ENCODE results near the gene ADH1C. TPM values are rescaled to one million over a fixed set of nuclear protein-coding genes. Genes with fewer than 3 reads are reported as not detected.

Gene ADH1C
- total and polyA plus RNA-seq, 3 experiments from 2014 or later = not detected

GRCh38 chr4:99310389-99310788 lies 42.2 kb downstream of the ADH1C start:
- H3K4me1 ChIP-seq (ENCODE audit: insufficient read depth, low read length) = no peaks in the 10 kb centered on the region
- ChIA-PET CTCF (no interaction called here), POLR2A (no interaction called here)
- no peaks in the 10 kb centered on the region for H3K9me3 ChIP-seq (ENCODE audit: low read length)
- no peaks in the 10 kb centered on the region for H3K36me3 ChIP-seq (ENCODE audit: insufficient read depth, low read length)
- Mint-ChIP-seq H3K4me1 (no peaks in the 10 kb centered on the region), H3K27ac (no peak overlapping the region), H3K4me3 (no peak overlapping the region), H3K27me3 (peaks cover 0 to 4% of the 10 kb centered on the region in 2 donors), H3K36me3 (no peaks in the 10 kb centered on the region), H3K9me3 (no peaks in the 10 kb centered on the region)
- no peaks in the 10 kb centered on the region for H3K27me3 ChIP-seq (ENCODE audit: insufficient read depth, low read length, poor library complexity, severe bottlenecking)
- no peak overlapping the region for H3K4me3 ChIP-seq (ENCODE audit: low read length)
- H3K27ac ChIP-seq (ENCODE audit: low read depth, low read length) = no peak overlapping the region
- no peak for DNase-seq

- no peak overlapping the region for H3K4me3 ChIP-seq (ENCODE audit: low read length)
- ChIA-PET CTCF (no interaction called here), POLR2A (interaction anchor here (0.6 kb wide), 1 partner anchor 449 kb away, joined by 3 read pairs; no protein-coding TSS in a partner anchor)
- peaks cover 0 to 8% (median 5%) of the 10 kb centered on the region in 5 donors for H3K9me3 Mint-ChIP-seq
- no peaks in the 10 kb centered on the region for H3K4me1 ChIP-seq (ENCODE audit: insufficient read depth, low read length)
- H3K9me3 ChIP-seq (ENCODE audit: low read length) = no peaks in the 10 kb centered on the region
- DNase-seq = no peak
- no peaks in the 10 kb centered on the region for H3K4me1 Mint-ChIP-seq
- no peaks in the 10 kb centered on the region for H3K36me3 ChIP-seq (ENCODE audit: insufficient read depth, low read length)
- H3K27me3 ChIP-seq (ENCODE audit: insufficient read depth, low read length, poor library complexity, severe bottlenecking) = no peaks in the 10 kb centered on the region
- peaks cover 0 to 4% of the 10 kb centered on the region in 2 donors for H3K27me3 Mint-ChIP-seq
- H3K4me3 Mint-ChIP-seq = no peak overlapping the region
- no peak overlapping the region for H3K27ac Mint-ChIP-seq
- no peaks in the 10 kb centered on the region for H3K36me3 Mint-ChIP-seq
- no peak overlapping the region for H3K27ac ChIP-seq (ENCODE audit: low read depth, low read length)
Measured at GRCh38 chr4:99305638-99306400, 46.7 kb downstream of the ADH1C start.

GRCh38 chr4:99301376-99302164 lies 51.0 kb downstream of the ADH1C start:
- Mint-ChIP-seq H3K9me3 (peaks cover 4 to 18% (median 13%) of the 10 kb centered on the region in 5 donors), H3K27me3 (no peaks in the 10 kb centered on the region), H3K4me1 (no peaks in the 10 kb centered on the region), H3K27ac (no peak overlapping the region), H3K36me3 (no peaks in the 10 kb centered on the region), H3K4me3 (no peak overlapping the region)
- no peak for DNase-seq
- Histone ChIP-seq H3K27ac (ENCODE audit: low read depth, low read length) (no peak overlapping the region), H3K36me3 (ENCODE audit: insufficient read depth, low read length) (no peaks in the 10 kb centered on the region), H3K4me1 (ENCODE audit: insufficient read depth, low read length) (no peaks in the 10 kb centered on the region), H3K4me3 (ENCODE audit: low read length) (no peak overlapping the region), H3K27me3 (ENCODE audit: insufficient read depth, low read length, poor library complexity, severe bottlenecking) (no peaks in the 10 kb centered on the region), H3K9me3 (ENCODE audit: low read length) (no peaks in the 10 kb centered on the region)
- CTCF ChIA-PET = no interaction called here
- POLR2A ChIA-PET = no interaction called here

- no peaks in the 10 kb centered on the region for H3K9me3 ChIP-seq (ENCODE audit: low read length)
- ChIA-PET POLR2A (no interaction called here), CTCF (no interaction called here)
- Mint-ChIP-seq H3K4me1 (no peaks in the 10 kb centered on the region), H3K27ac (no peak overlapping the region), H3K9me3 (peaks cover 4 to 21% (median 13%) of the 10 kb centered on the region in 5 donors), H3K4me3 (no peak overlapping the region), H3K27me3 (no peaks in the 10 kb centered on the region), H3K36me3 (no peaks in the 10 kb centered on the region)
- DNase-seq = no peak
- no peak overlapping the region for H3K4me3 ChIP-seq (ENCODE audit: low read length)
- no peaks in the 10 kb centered on the region for H3K36me3 ChIP-seq (ENCODE audit: insufficient read depth, low read length)
- no peaks in the 10 kb centered on the region for H3K27me3 ChIP-seq (ENCODE audit: insufficient read depth, low read length, poor library complexity, severe bottlenecking)
- no peak overlapping the region for H3K27ac ChIP-seq (ENCODE audit: low read depth, low read length)
- no peaks in the 10 kb centered on the region for H3K4me1 ChIP-seq (ENCODE audit: insufficient read depth, low read length)
Measured at GRCh38 chr4:99300934-99301333, 51.6 kb downstream of the ADH1C start.

GRCh38 chr4:99293357-99293756 lies 59.2 kb downstream of the ADH1C start:
- Histone ChIP-seq H3K9me3 (ENCODE audit: low read length) (no peaks in the 10 kb centered on the region), H3K4me3 (ENCODE audit: low read length) (no peak overlapping the region), H3K27me3 (ENCODE audit: insufficient read depth, low read length, poor library complexity, severe bottlenecking) (no peaks in the 10 kb centered on the region), H3K4me1 (ENCODE audit: insufficient read depth, low read length) (no peaks in the 10 kb centered on the region), H3K36me3 (ENCODE audit: insufficient read depth, low read length) (no peaks in the 10 kb centered on the region), H3K27ac (ENCODE audit: low read depth, low read length) (no peak overlapping the region)
- CTCF ChIA-PET = no interaction called here
- H3K4me1 Mint-ChIP-seq = no peaks in the 10 kb centered on the region
- no peak overlapping the region for H3K27ac Mint-ChIP-seq
- peaks cover 0 to 4% (median 0%) of the 10 kb centered on the region in 3 donors for H3K36me3 Mint-ChIP-seq
- peaks cover 9 to 31% (median 16%) of the 10 kb centered on the region in 5 donors for H3K9me3 Mint-ChIP-seq
- POLR2A ChIA-PET = no interaction called here
- DNase-seq = no peak
- no peak overlapping the region for H3K4me3 Mint-ChIP-seq
- peaks cover 5 to 20% of the 10 kb centered on the region in 2 donors for H3K27me3 Mint-ChIP-seq

GRCh38 chr4:99290848-99291786 lies 61.4 kb downstream of the ADH1C start, which contains the start of gene ADH1A:
Gene ADH1A (minus strand): TSS chr4:99290985. CDS start chr4:99290914, 71 bp downstream.
- no peak for DNase-seq
- Mint-ChIP-seq H3K9me3 (peaks cover 4 to 25% (median 12%) of the 10 kb centered on the region in 5 donors), H3K36me3 (peaks cover 0 to 4% (median 0%) of the 10 kb centered on the region in 3 donors)

More at GRCh38 chr4:99290848-99291786, 61.4 kb downstream of the ADH1C start, which contains the start of gene ADH1A:
- Histone ChIP-seq H3K4me3 (ENCODE audit: low read length) (no peak within 1 kb of the TSS), H3K27me3 (ENCODE audit: insufficient read depth, low read length, poor library complexity, severe bottlenecking) (no peaks in the 10 kb centered on the region), H3K9me3 (ENCODE audit: low read length) (no peaks in the 10 kb centered on the region), H3K36me3 (ENCODE audit: insufficient read depth, low read length) (no peaks in the 10 kb centered on the region), H3K27ac (ENCODE audit: low read depth, low read length) (no peak within 1 kb of the TSS), H3K4me1 (ENCODE audit: insufficient read depth, low read length) (no peaks in the 10 kb centered on the region)
- ChIA-PET POLR2A (no interaction called here), CTCF (no interaction called here)
- Mint-ChIP-seq H3K4me3 (no peak within 1 kb of the TSS), H3K27ac (no peak within 1 kb of the TSS), H3K27me3 (peaks cover 5 to 24% of the 10 kb centered on the region in 2 donors), H3K4me1 (no peaks in the 10 kb centered on the region)
